A172 (cell line): ENCODE data around the gene PHF13. TPM values are rescaled to one million over a fixed set of nuclear protein-coding genes. Genes with fewer than 3 reads are reported as not detected.
A peak's percentile ranks its signal among the peaks of the same experiment; 100 is the strongest.

Source experiments
- DNase-seq: peaks from one replicate; pipeline ENCODE4 v3.0.0-alpha.2; 2015; ENCODE audit warnings: low spot score
- total RNA-seq: library from RNA; depleted of rRNA; stranded (reverse); fragments of >200 nt; shearing (Covaris generic); gene quantifications from 2 replicates; pipeline ENCODE4 v1.2.3, GENCODE V29; 2014; rRNA removed

Gene PHF13
- 6.2 and 8.4 TPM in 2 replicates for total RNA-seq

DNA sequence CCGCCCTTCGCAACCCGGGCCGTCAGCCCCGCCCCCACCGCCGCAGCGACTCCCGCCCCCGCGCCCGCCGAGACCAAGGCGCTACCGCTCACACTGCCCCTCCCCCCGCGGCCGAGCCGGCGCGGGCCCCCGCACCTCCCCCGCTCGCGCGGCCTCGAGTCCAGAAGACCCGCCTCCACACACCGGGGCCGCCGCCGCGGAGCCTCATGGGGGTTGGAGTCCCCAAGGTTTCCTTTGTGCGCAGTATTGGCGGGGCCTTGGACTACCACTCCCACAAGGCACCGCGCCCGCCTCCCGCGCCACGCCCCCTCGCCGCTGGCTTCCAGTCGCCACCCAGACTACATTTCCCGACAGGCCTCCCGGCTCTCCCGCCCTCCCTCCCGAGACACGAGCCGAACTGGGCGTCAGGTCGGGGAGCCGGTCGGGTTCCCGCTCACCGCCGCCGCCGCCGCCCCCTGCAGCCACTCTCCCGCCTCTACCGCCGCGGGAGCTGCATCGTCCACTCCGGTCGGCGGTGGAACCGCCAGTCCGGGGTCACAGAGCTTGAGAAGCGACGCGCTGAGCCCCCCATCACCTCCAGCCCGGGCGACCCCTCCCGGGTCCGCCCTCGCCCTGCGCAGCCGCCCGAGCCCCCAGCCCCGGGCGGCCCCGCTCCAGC, at the start of gene PHF13:
PHF13 (plus strand) TSS at position 371 of the 658 bp plus-strand sequence. CDS start 336 bp downstream, outside the sequence.
- peak; percentile 92 for DNase-seq

DNA sequence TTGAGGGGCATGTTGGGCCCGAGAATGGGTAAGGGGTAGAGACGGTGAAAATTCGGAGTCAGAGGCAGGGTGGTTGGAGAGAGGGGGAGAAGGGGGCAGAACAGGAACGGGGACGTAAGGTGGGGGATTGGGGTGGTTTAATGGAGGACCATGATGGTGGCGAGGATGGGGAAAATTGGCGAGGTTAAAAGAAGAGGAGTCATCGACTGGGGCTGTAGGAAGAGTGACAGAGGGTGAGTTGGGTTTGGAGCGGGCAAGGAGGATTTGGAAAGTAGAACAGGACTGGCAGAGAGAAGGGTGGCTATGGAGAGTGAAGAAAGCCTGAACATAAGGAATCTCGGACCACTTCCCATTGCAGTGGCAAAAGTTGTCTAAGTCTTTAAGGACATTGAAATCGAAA, 44.5 kb upstream of the PHF13 start:
- DNase-seq = no peak

DNA sequence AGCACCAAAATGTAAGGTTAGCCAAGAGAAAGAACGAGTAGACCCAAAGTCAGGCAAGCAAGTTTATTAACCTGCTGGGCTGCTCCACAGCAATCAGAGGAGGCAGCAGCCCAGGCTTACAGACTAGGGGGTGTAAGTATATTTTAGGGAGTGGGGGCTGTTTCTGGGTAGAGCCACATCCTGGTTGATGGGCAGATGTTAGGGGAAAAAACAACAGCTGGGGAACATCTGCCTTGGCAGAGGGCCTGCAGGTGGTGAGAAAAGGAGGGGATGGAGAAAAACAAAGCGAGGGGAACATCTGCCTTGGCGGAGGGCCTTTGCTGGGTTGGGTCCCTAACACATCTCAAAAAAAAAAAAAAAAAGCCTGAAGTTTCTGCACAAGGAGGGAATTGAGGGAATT, 43.4 kb upstream of the PHF13 start:
- no peak for DNase-seq

DNA sequence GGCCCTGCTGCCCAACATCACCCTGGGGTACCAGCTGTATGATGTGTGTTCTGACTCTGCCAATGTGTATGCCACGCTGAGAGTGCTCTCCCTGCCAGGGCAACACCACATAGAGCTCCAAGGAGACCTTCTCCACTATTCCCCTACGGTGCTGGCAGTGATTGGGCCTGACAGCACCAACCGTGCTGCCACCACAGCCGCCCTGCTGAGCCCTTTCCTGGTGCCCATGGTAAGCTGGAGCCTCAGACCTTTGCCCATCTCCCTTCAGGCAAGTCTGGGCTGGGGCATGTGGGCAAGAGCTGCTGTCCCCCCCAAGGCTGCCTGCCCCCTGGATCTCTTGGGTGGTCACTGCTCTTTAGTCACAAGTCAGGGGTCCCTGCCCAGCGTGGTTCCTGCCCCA, 42.5 kb upstream of the PHF13 start:
- no peak for DNase-seq

DNA sequence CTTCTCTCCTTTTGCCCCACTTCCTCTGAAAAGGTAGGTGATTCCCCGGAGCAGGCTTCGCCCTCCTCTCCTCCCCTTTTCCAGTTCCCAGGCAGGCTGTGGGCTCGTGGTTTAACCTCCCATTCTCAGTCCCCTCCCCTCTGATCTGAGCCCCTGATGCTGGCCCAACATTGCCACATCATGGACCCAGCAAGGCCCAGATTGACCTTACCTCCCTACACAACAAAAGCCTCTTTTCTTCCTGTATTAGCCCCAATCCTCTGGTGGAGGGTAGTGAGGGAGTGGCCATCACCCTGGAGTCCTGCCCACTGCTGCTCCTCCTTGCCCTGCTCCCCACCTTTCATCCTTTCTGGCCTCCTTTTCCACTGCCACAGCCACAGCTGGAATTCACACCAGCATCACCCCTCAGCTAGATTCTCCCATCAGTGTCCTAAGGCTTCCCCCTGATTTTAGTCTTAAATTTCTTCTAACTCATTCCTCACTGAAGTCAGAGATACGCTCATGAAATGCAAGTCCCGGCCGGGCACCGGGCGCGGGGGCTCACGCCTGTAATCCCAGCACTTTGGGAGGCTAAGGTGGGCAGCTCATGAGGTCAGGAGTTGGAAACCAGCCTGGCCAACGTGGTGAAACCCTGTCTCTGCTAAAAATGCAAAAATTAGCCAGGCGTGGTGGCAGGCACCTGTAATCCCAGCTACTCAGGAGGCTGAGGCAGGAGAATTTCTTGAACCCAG, 40.7 kb upstream of the PHF13 start:
- no peak for DNase-seq

DNA sequence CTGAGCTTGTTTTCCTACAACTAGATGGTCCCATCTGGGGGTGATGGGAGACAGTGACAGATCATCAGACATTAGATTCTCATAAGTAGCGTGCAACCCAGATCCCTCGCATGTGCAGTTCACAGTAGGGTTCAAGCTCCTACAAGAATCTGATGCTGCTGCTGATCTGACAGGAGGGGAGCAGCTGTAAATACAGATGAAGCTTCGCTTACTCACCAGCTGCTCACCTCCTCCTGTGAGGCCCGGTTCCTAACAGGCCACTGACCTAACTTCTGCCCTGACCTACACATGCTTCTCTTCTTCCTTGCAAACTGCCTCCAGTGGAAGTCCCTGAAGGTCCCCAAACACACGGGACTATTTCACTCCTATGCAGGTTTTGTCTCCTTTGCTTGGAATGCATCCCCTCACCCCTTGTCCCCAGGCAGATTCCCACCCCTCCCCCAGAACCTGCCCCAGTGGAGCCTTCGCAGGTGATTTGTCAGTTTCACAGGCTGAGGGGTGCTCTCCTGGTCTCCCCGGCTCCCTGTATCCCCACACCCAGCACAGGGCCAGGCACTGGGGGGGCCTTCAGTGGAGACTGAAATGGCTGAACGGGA, 39.4 kb upstream of the PHF13 start:
- no peak for DNase-seq

DNA sequence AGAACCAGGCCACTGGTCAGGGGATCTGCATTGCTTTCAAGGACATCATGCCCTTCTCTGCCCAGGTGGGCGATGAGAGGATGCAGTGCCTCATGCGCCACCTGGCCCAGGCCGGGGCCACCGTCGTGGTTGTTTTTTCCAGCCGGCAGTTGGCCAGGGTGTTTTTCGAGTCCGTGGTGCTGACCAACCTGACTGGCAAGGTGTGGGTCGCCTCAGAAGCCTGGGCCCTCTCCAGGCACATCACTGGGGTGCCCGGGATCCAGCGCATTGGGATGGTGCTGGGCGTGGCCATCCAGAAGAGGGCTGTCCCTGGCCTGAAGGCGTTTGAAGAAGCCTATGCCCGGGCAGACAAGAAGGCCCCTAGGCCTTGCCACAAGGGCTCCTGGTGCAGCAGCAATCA, 38.7 kb upstream of the PHF13 start:
- DNase-seq = no peak

DNA sequence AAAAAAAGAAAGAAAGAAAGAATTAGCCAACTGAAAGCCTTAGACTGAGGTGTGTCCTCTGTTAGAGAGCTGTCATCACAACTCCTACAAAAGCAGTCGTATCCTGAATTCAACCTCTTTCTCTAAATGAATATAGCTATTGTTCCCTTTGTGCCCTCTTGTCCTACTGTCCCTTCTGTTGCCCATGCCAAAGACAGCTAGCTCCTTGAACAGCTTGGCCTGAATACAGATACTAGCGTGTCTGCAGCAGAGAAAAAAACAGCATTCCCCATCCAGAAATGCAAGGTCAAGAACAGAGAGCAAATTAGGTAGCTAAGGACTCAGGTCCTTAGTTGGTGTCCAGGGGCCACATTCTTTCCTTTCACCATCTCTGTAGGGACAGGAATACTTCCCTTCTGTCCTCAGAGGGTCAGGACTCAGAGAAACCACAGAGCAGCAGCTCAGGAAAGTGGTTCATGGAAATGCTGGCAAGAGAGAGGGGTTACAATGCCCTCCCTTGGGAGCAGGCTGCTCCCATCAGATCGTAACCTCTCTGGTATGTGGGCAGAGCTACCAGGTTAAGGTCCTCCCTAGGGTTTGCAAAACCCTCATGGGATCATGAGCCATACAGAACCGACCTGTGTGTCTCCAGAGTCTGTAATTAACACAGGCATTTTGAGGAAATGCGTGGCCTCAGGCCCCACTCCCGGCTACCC, 35.6 kb upstream of the PHF13 start:
- no peak for DNase-seq

DNA sequence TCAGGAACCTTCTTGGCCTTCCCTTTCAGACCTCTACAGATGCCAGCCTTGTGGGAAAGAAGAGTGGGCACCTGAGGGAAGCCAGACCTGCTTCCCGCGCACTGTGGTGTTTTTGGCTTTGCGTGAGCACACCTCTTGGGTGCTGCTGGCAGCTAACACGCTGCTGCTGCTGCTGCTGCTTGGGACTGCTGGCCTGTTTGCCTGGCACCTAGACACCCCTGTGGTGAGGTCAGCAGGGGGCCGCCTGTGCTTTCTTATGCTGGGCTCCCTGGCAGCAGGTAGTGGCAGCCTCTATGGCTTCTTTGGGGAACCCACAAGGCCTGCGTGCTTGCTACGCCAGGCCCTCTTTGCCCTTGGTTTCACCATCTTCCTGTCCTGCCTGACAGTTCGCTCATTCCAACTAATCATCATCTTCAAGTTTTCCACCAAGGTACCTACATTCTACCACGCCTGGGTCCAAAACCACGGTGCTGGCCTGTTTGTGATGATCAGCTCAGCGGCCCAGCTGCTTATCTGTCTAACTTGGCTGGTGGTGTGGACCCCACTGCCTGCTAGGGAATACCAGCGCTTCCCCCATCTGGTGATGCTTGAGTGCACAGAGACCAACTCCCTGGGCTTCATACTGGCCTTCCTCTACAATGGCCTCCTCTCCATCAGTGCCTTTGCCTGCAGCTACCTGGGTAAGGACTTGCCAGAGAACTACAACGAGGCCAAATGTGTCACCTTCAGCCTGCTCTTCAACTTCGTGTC, 34.7 kb upstream of the PHF13 start:
- DNase-seq = no peak

DNA sequence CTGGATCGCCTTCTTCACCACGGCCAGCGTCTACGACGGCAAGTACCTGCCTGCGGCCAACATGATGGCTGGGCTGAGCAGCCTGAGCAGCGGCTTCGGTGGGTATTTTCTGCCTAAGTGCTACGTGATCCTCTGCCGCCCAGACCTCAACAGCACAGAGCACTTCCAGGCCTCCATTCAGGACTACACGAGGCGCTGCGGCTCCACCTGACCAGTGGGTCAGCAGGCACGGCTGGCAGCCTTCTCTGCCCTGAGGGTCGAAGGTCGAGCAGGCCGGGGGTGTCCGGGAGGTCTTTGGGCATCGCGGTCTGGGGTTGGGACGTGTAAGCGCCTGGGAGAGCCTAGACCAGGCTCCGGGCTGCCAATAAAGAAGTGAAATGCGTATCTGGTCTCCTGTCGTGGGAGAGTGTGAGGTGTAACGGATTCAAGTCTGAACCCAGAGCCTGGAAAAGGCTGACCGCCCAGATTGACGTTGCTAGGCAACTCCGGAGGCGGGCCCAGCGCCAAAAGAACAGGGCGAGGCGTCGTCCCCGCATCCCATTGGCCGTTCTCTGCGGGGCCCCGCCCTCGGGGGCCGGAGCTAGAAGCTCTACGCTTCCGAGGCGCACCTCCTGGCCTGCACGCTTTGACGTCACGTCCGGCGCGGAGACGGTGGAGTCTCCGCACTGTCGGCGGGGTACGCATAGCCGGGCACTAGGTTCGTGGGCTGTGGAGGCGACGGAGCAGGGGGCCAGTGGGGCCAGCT, 34.0 kb upstream of the PHF13 start, which contains the start of gene ZBTB48:
ZBTB48 (plus strand) TSS at position 621 of the 745 bp plus-strand sequence. CDS start 616 bp downstream, outside the sequence.
- DNase-seq = peak; percentile 86

DNA sequence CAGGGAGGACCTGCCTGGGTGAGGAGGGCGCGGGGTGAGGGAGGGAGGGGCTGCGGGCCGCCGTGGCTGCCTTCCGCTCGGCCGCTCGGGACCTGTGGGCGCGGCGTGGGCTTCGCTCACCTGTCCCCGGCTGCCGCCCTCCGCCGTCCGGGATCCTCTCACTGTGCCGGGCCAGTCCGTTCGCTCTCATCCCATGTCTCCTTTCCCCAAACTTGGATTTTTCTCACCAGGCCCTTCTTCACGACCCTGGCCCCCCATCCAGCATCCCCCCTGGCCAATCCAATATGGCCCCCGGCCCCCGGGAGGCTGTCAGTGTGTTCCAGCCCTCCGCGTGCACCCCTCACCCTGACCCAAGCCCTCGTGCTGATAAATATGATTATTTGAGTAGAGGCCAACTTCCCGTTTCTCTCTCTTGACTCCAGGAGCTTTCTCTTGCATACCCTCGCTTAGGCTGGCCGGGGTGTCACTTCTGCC, 33.4 kb upstream of the PHF13 start:
- no peak for DNase-seq

DNA sequence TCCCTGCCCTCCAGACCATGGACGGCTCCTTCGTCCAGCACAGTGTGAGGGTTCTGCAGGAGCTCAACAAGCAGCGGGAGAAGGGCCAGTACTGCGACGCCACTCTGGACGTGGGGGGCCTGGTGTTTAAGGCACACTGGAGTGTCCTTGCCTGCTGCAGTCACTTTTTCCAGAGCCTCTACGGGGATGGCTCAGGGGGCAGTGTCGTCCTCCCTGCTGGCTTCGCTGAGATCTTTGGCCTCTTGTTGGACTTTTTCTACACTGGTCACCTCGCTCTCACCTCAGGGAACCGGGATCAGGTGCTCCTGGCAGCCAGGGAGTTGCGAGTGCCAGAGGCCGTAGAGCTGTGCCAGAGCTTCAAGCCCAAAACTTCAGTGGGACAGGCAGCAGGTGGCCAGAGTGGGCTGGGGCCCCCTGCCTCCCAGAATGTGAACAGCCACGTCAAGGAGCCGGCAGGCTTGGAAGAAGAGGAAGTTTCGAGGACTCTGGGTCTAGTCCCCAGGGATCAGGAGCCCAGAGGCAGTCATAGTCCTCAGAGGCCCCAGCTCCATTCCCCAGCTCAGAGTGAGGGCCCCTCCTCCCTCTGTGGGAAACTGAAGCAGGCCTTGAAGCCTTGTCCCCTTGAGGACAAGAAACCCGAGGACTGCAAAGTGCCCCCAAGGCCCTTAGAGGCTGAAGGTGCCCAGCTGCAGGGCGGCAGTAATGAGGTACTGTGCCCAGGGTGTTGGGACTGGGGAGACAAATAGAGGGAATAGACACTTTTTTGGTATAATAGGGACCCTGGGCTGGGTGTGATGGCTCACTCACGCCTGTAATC, 32.7 kb upstream of the PHF13 start:
- DNase-seq = no peak

DNA sequence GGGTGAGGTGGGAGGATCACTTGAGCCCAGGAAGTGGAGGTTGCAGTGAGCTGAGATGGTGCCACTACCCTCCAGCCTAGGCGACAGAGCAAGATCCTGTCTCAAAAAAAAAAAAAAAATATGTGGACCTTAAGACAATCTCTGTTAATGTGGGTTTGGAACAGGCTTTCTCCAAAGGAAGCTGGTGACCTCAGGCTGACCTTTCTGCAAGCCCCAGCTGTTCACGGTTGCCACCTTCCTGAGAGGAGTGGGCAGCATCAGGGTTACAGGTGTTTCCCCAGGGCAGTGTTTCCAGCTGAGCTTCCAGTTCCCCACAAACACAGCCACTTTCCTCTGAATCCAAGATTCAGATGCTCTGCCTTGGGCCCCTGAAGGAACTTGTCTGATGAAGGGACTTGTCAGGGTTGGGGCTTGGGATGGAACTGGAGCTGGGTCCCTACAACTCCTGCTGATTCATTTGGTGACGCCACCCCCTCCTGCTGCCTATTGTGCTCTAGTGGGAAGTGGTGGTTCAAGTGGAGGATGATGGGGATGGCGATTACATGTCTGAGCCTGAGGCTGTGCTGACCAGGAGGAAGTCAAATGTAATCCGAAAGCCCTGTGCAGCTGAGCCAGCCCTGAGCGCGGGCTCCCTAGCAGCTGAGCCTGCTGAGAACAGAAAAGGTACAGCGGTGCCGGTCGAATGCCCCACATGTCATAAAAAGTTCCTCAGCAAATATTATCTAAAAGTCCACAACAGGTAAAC, 31.8 kb upstream of the PHF13 start:
- DNase-seq = no peak

DNA sequence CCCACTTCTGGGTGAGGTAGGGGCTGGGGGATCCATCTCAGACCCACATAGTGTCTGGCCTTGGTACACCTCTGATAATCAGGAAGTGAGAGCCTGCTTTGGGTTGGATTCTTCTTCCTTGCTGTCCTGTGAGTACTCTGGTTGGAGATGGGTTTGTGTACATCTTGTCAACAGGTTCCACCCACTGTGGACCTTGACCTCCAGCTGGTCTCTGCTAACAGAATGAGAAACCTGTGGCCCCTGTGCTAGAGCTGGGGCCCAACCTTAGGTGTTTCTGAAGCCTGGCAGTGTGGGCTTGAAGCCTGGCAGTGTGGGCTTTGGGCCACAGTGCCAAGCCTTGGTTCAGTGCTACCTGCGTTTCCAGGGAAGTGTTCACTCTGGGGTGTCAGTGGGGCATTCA, 31.2 kb upstream of the PHF13 start:
- no peak for DNase-seq

DNA sequence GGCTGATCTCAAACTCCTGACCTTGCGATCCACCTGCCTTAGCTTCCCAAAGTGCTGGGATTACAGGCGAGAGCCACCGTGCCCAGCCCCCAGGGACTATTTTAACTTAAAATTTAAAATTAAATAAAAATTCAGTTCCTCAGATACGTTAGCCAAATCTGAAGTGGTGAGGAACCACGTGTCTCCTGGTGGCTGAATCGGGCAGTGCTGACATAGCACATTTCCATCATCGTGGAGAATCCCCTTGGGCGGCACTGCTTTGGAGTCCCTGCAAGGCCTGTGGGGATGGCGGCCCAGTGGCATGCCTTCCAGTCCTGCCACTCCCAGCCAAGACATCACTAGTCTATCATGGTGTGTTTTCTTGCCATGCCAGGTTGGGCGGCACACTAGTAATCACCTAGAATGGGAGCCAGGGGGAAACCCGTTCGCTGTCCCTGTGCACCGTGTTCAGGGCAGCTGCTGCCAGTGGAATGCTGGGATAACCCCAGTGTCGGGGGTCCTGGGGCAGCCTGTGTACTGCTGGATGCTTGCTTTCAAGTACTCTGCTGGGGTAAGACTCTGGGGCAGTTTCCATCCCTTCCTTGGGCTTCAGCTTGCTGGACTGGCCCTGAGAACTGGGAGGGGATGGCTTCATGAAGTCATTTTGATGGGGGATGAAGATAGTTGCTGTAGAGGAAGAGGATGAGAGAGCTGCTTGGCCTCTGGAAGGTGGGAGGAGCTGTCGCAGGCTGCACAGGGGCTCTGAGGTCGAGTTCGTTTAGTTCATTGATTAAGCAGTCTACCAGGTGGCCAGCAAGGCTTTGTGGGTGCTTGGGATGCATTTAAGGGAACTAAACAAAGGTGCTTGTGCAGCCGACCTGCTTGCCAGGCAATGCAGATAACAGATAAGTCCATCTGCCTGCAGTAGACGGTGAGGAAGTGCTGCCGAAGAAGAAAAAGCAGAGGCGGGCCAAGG, 29.1 kb upstream of the PHF13 start:
- no peak for DNase-seq

DNA sequence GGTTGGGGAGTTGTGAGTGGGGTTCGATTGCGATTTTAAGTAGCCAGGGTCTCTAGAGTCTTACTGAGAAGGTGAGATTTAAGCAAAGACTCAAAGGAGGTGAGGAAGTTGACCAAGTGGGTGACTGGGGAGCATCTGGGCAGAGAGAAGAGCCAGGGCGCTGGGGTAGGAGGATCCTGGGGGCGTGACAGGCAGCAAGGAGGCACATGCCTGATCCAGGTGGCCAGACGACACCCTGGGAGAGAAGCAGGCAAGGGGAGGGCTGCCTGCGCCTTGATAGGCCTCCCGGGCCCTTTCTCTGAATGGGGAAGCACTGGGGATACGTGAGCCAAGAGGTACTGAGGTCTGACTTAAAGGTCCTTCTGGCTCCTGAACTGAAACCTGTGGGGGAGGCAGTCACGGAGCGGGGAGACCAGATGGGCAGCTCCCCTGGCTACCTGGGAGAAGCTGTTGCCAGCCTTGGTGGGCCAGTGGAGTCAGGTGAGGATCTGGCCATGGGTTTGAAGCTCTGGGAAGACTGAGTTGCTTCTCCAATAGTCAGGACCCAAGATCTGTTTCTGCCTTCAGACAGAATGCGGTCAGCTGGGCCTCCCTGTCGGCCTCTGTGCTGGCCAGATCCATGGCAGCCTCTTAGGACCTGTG, 28.3 kb upstream of the PHF13 start:
- no peak for DNase-seq

DNA sequence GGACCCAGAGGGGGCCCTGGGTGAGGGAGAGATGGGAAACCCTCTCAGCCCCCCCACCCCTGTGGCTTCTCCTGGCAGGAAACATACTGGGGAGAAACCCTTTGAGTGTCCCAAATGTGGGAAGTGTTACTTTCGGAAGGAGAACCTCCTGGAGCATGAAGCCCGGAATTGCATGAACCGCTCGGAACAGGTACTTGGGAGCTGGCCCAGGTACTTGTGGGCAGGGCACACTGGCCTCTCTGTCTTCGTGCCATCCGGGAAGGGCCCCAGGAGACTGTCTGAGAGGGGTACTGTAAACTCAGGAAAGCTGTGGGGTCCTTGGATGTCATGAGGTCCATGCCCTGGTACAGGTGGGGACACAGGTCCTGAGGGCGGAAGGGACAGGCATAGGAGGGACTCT, 27.7 kb upstream of the PHF13 start:
- DNase-seq = no peak
